H9 (cell line): Measurements from ENCODE around the gene KCTD5. TPM values are rescaled to one million over a fixed set of nuclear protein-coding genes. Genes with fewer than 3 reads are reported as not detected.

Source experiments
- DNase-seq: peaks from one replicate; pipeline ENCODE4 v3.0.0-alpha.2; 2017
- H2AFZ ChIP-seq: one replicate; pipeline ENCODE4 v1.6.1; 2013; ENCODE audit warnings: mild to moderate bottlenecking, low read length, control low read depth, moderate library complexity
- H2AK5ac ChIP-seq: 2 replicates; pipeline ENCODE4 v1.6.1; 2013; ENCODE audit warnings: low read length, control low read depth, mixed read lengths; ENCODE audit not compliant: insufficient read length
- H2BK120ac ChIP-seq: one replicate; pipeline ENCODE4 v1.6.1; 2013; ENCODE audit warnings: low read depth, mild to moderate bottlenecking, low read length, control low read depth, inconsistent platforms; ENCODE audit not compliant: poor library complexity, severe bottlenecking
- H2BK12ac ChIP-seq: 2 replicates; pipeline ENCODE4 v1.6.1; 2013; ENCODE audit warnings: low read length, control low read depth, mixed read lengths, low read depth; ENCODE audit not compliant: insufficient read length
- H2BK15ac ChIP-seq: 2 replicates; pipeline ENCODE4 v1.6.1; 2013; ENCODE audit warnings: low read depth, low read length, control low read depth
- H2BK20ac ChIP-seq: one replicate; pipeline ENCODE4 v1.6.1; 2013; ENCODE audit warnings: low read depth, mild to moderate bottlenecking, low read length, control low read depth, inconsistent platforms; ENCODE audit not compliant: poor library complexity, severe bottlenecking
- H2BK5ac ChIP-seq: 2 replicates; pipeline ENCODE4 v1.6.1; 2013; ENCODE audit warnings: low read length, control low read depth, mixed read lengths; ENCODE audit not compliant: insufficient read length
- H3K14ac ChIP-seq: 2 replicates; pipeline ENCODE4 v1.6.1; 2013; ENCODE audit warnings: low read length, control low read depth; ENCODE audit not compliant: insufficient read depth
- H3K18ac ChIP-seq: 2 replicates; pipeline ENCODE4 v1.6.1; 2013; ENCODE audit warnings: low read depth, mild to moderate bottlenecking, mixed read lengths, low read length, control low read depth; ENCODE audit not compliant: insufficient read length
- H3K23ac ChIP-seq: 2 replicates; pipeline ENCODE4 v1.6.1; 2013; ENCODE audit warnings: low read length, control low read depth, mixed read lengths, low read depth; ENCODE audit not compliant: insufficient read length
- H3K23me2 ChIP-seq: 2 replicates; pipeline ENCODE4 v1.6.1; 2013; ENCODE audit warnings: low read depth, mild to moderate bottlenecking, mixed read lengths, low read length, control low read depth; ENCODE audit not compliant: insufficient read length, poor library complexity, severe bottlenecking
- H3K27ac ChIP-seq: 2 replicates; pipeline ENCODE4 v1.5.1; 2013; ENCODE audit warnings: low read length, control low read depth, mixed read lengths, low read depth; ENCODE audit not compliant: insufficient read length
- H3K27me3 ChIP-seq: 2 replicates; pipeline ENCODE4 v1.6.1; 2013; ENCODE audit warnings: low read length, control low read depth, inconsistent platforms; ENCODE audit not compliant: insufficient read depth
- H3K4ac ChIP-seq: 2 replicates; pipeline ENCODE4 v1.6.1; 2013; ENCODE audit warnings: low read depth, mild to moderate bottlenecking, control low read depth, inconsistent platforms, low read length, moderate library complexity
- H3K4me1 ChIP-seq: 2 replicates; pipeline ENCODE4 v1.6.1; 2013; ENCODE audit warnings: low read length, control low read depth, inconsistent platforms; ENCODE audit not compliant: insufficient read depth
- H3K4me2 ChIP-seq: 2 replicates; pipeline ENCODE4 v1.6.1; 2013; ENCODE audit warnings: low read length, control low read depth, mixed read lengths; ENCODE audit not compliant: insufficient read length, insufficient read depth
- H3K56ac ChIP-seq: 2 replicates; pipeline ENCODE4 v1.6.1; 2013; ENCODE audit warnings: low read depth, mild to moderate bottlenecking, mixed read lengths, low read length, control low read depth; ENCODE audit not compliant: insufficient read length
- H3K79me1 ChIP-seq: 2 replicates; pipeline ENCODE4 v1.6.1; 2013; ENCODE audit warnings: low read depth, mild to moderate bottlenecking, moderate library complexity, low read length, control low read depth, inconsistent platforms; ENCODE audit not compliant: insufficient read depth, poor library complexity, severe bottlenecking
- H3K79me2 ChIP-seq: 2 replicates; pipeline ENCODE4 v1.6.1; 2013; ENCODE audit warnings: low read length, control low read depth, inconsistent platforms; ENCODE audit not compliant: insufficient read depth
- H3K9ac ChIP-seq: 2 replicates; pipeline ENCODE4 v1.6.1; 2013; ENCODE audit warnings: low read length, control low read depth, mixed read lengths; ENCODE audit not compliant: insufficient read length; ENCODE audit errors: extremely low read depth
- H3K9me3 ChIP-seq: one replicate; pipeline ENCODE4 v1.6.1; 2013; ENCODE audit warnings: low read depth, low read length, inconsistent platforms; ENCODE audit not compliant: control insufficient read depth
- H3T11ph ChIP-seq: one replicate; pipeline ENCODE4 v1.6.1; 2013; ENCODE audit warnings: mild to moderate bottlenecking, low read length, control low read depth, inconsistent platforms
- H4K20me1 ChIP-seq: one replicate; pipeline ENCODE4 v1.6.1; 2013; ENCODE audit not compliant: control insufficient read depth, insufficient read length, insufficient read depth
- H4K5ac ChIP-seq: 2 replicates; pipeline ENCODE4 v1.6.1; 2013; ENCODE audit warnings: low read depth, mild to moderate bottlenecking, mixed read lengths, low read length, control low read depth; ENCODE audit not compliant: insufficient read length
- H4K8ac ChIP-seq: replicated peaks from 2 replicates; pipeline ENCODE4 v1.6.1; 2013; ENCODE audit warnings: low read length, control low read depth, mixed read lengths, low read depth; ENCODE audit not compliant: insufficient read length
- H4K91ac ChIP-seq: 2 replicates; pipeline ENCODE4 v1.6.1; 2013; ENCODE audit warnings: low read depth, mild to moderate bottlenecking, moderate library complexity, mixed read lengths, low read length, control low read depth; ENCODE audit not compliant: insufficient read length
- H3K27ac Mint-ChIP-seq, 3 experiments: 2 replicates in 2 of 3; 3 replicates in 1 of 3; pipeline ENCODE4 v1.8.0; 2020 to 2021; ENCODE audit warnings: mixed read lengths in 3 of 3, mild to moderate bottlenecking in 1 of 3, moderate library complexity in 1 of 3
- H3K27me3 Mint-ChIP-seq: 2 replicates; pipeline ENCODE4 v1.8.0; 2021; ENCODE audit warnings: low read depth, mild to moderate bottlenecking, moderate library complexity, mixed read lengths
- H3K36me3 Mint-ChIP-seq, 3 experiments: 2 replicates in 2 of 3; 3 replicates in 1 of 3; pipeline ENCODE4 v1.8.0; 2020 to 2021; ENCODE audit warnings: low read depth in 3 of 3, mixed read lengths in 3 of 3; ENCODE audit not compliant: insufficient read depth in 1 of 3
- H3K4me1 Mint-ChIP-seq, 2 experiments: 2 replicates each; pipeline ENCODE4 v1.8.0; 2020; ENCODE audit warnings: mixed read lengths in 2 of 2
- H3K4me3 Mint-ChIP-seq, 2 experiments: 2 replicates in 1 of 2; 3 replicates in 1 of 2; pipeline ENCODE4 v1.8.0; 2020 to 2021; ENCODE audit warnings: mild to moderate bottlenecking in 2 of 2, mixed read lengths in 2 of 2, moderate library complexity in 1 of 2
- H3K9me3 Mint-ChIP-seq, 2 experiments: 2 replicates in 1 of 2; 3 replicates in 1 of 2; pipeline ENCODE4 v1.8.0; 2020; ENCODE audit warnings: mild to moderate bottlenecking in 2 of 2, mixed read lengths in 2 of 2, moderate library complexity in 1 of 2
- CTCF ChIP-seq: fragments of 200-600 bp; sonication (generic); conservative IDR thresholded peaks from 3 replicates; pipeline ENCODE4 v1.8.0; 2021; ENCODE audit warnings: antibody characterized with exemption, mild to moderate bottlenecking
- WGBS: extraction: QIAGEN DNeasy Blood & Tissue Kit; methylation state at CpG from one replicate; pipeline ENCODE4 v1.1.7; 2013; ENCODE audit warnings: missing lambda C conversion rate, low lambda C conversion rate, mixed read lengths; ENCODE audit not compliant: insufficient read length; ENCODE audit errors: extremely low coverage; 5-methylcytosine and 5-hydroxymethylcytosine counted together
- total RNA-seq: library from RNA; stranded (reverse); gene quantifications from 2 replicates; pipeline ENCODE4 v1.2.1, GENCODE V29; 2021

The KCTD5 gene
- total RNA-seq, 1 experiment from 2014 or later, result 39.9 TPM

- no peaks in the 10 kb centered on the region for H3K4me1 ChIP-seq
- H3K27ac ChIP-seq, result no peak overlapping the region
- no peak overlapping the region for H3K4ac ChIP-seq
- H3K36me3 Mint-ChIP-seq, result peaks cover 0 to 23% (median 16%) of the 10 kb centered on the region in 3 experiments; a peak in 5 of 7 replicates
- no peak for TF ChIP-seq CTCF
- no peak overlapping the region for H3T11ph ChIP-seq
- no peaks in the 10 kb centered on the region for H3K79me1 ChIP-seq
- no peak for DNase-seq
- no peaks in the 10 kb centered on the region for H4K20me1 ChIP-seq
- no peaks in the 10 kb centered on the region for H3K79me2 ChIP-seq
- no peak overlapping the region for H3K4me3 Mint-ChIP-seq
- no peak overlapping the region for H2AK5ac ChIP-seq
- H3K23ac ChIP-seq, result no peak overlapping the region
- H4K8ac ChIP-seq, result no peak overlapping the region
- no peaks in the 10 kb centered on the region for H3K27me3 ChIP-seq
- no peak overlapping the region for H3K4me2 ChIP-seq
- H3K4me1 Mint-ChIP-seq, result no peaks in the 10 kb centered on the region
- no peak overlapping the region for H2BK20ac ChIP-seq
- no peaks in the 10 kb centered on the region for H3K27me3 Mint-ChIP-seq
- no peak overlapping the region for H3K27ac Mint-ChIP-seq
- no peaks in the 10 kb centered on the region for H3K9me3 ChIP-seq
- no peak overlapping the region for H3K9ac ChIP-seq
- H2AFZ ChIP-seq, result no peak overlapping the region
- H2BK15ac ChIP-seq, result no peak overlapping the region
- H3K14ac ChIP-seq, result no peak overlapping the region
- H2BK5ac ChIP-seq, result no peak overlapping the region
- H2BK12ac ChIP-seq, result no peak overlapping the region
- no peak overlapping the region for H3K56ac ChIP-seq
- H3K18ac ChIP-seq, result no peak overlapping the region
- H4K91ac ChIP-seq, result no peak overlapping the region
- H3K23me2 ChIP-seq, result no peaks in the 10 kb centered on the region
- no peak overlapping the region for H4K5ac ChIP-seq
- no peaks in the 10 kb centered on the region for H3K9me3 Mint-ChIP-seq
- H2BK120ac ChIP-seq, result no peak overlapping the region
- no CpG with 5 or more reads among the region's 17 CpGs for WGBS
These were observed 23.8 kb downstream of the KCTD5 start for GRCh38 chr16:2706085-2706484.
